Left renal cortex interstitium (tissue), 4 donors: Measurements from ENCODE around the gene MIER3. TPM values are rescaled to one million over a fixed set of nuclear protein-coding genes. Genes with fewer than 3 reads are reported as not detected.

Experiments
- DNase-seq, 4 donors: peaks; one replicate each; pipeline ENCODE4 v3.0.0-alpha.2; 2013; ENCODE audit warnings: low read depth in 4 of 4, low spot score in 2 of 4, missing footprints in 1 of 4
- polyA plus RNA-seq, 4 donors: library from polyadenylated mRNA; unstranded; fragments of 120-200 nt; gene quantifications; one replicate each; pipeline ENCODE4 v1.2.1, GENCODE V29; 2013; ENCODE audit not compliant: insufficient read length in 4 of 4

MIER3 gene
- polyA plus RNA-seq, 4 donors: 34.2 to 39.2 (median 34.8) TPM

- DNase-seq: no peak
Observed at GRCh38 chr5:56962286-56962685, 10.4 kb upstream of the MIER3 start.

GRCh38 chr5:56961746-56962145 is 9.8 kb upstream of the MIER3 start:
- no peak for DNase-seq

GRCh38 chr5:56959326-56959725 is 7.4 kb upstream of the MIER3 start:
- DNase-seq: no peak

DNA sequence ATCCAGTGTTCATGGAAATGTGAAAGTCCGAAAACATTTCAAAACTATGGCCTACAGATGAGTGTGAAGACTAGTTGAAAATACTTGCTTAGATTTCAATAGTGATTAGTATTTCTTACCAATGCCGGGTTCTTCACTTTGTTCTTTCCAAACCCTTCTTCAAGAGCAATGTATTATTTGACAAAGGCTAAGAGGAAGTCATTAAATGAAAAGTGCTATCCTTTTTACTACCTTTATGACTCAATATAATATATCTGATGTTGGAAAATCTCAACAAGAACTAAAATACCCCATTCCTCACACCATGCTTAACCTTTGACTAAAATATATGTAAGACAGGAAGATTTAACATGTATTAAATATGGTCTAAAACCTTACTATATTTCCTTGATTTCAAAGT is 6.7 kb upstream of the MIER3 start:
- DNase-seq: no peak

DNA sequence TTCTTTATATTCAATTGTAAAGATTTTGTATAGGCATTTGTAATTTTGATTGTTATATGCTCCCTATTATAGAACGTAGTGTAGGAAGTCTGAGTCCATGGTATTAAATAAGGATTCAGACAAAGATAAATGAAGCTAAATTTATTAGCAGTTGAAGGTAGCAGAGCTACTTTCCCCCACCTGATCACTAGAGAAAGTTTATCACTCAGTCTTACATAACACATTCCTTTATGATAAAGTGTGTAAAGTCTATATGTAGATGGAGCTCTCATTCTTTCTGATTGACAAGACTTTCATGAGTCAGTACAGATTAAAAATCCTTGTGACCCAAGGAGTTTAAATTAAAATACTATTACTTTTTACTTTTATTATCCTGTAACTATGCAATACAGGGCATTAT is 2.3 kb upstream of the MIER3 start:
- DNase-seq: no peak

DNA sequence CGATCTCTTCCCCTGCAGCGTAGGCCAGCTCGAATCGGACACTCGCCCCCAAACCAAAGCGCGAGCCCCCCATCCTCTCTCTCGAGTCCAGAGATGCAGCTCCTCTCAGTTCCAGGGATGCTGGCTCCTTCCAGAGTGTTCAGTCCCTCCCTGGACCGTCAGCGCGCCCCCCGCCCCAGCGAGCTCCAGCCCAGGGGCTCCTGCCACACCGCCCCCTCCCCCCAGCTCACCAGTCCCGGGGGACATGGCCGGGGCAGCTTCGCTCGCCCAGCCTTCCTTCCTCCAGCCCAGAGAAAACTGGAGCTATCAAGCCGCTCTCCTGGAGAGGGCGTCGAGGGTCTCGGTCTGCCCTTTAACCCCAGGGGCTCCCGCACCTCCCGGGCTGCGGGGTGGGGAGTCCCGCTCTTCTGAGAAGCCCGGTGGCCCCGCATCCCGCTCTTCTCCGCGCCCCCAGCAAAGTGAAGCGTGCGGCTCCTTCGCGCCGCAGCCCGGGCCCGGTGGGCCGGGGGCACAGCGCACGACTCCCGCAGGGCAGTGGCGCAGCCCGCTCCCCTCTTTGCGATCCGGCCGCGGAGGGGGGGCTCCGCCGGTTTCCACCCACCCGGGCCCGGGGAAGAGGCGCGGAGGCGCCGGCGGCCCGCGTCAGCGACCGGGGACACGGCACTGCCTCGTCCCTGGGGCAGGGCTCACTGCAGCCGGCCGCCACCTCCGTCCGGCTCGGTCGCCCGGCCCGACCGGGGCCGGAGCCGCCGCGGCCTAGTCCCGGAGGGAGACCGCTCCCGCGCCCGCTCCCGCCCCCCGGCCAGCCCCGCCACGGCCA is 587 bp downstream of the MIER3 start:
- peak in 3 of 4 donors; percentile 20 to 41 (median 30) for DNase-seq

DNA sequence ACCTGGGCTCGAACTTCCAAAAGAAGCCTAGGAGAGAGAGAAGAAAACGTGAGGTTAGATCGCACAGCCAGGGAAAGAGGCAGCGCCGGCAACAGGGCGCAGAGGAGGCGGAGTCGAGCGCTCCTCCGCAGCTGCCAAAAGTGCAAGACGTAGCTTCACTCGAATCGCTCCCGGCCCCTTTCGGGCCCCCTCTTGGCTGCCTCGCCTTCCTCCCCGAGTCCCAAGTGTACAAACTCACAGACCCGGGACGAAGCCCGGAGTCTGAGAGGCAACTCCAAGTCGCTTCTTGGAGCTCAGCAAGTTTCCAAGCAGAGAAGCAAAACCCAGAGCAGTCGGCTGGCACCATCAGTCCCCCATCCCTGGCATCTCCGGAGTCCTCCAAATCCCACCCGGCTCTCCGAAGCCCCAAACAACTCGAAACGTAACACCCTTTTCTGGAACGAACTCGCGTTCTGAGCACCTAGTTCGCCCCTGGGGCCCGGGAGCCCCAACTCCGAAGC is 1.2 kb downstream of the MIER3 start:
- peak; percentile 39 to 71 (median 58) for DNase-seq

GRCh38 chr5:56947052-56947451 is 4.9 kb downstream of the MIER3 start:
- no peak for DNase-seq

GRCh38 chr5:56941981-56942380 is 9.9 kb downstream of the MIER3 start:
- DNase-seq: no peak

- no peak for DNase-seq
Observed at GRCh38 chr5:56938858-56939257, 13.1 kb downstream of the MIER3 start.

GRCh38 chr5:56934325-56934724 is 17.6 kb downstream of the MIER3 start:
- DNase-seq: no peak

DNA sequence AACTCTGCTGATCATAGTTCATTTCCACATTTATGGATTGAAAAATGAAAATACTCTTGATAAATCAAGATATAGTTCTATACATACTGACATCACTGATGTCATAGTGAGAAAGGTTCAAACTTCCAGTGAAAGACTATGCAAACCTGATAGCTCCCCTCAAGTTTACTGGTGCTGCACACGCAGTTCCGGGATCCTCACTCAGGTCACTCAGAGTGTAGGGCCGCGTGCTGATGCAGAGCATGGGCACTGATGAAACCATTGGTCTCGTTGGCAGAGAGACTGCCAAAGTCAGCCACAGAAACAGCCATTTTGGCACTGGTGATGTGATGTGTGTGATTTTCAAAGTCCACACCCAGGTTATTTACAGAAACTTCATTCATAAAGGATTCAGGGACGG is 29.0 kb downstream of the MIER3 start:
- no peak for DNase-seq

- no peak for DNase-seq
Observed at GRCh38 chr5:56919942-56920662, 31.8 kb downstream of the MIER3 start.

DNA sequence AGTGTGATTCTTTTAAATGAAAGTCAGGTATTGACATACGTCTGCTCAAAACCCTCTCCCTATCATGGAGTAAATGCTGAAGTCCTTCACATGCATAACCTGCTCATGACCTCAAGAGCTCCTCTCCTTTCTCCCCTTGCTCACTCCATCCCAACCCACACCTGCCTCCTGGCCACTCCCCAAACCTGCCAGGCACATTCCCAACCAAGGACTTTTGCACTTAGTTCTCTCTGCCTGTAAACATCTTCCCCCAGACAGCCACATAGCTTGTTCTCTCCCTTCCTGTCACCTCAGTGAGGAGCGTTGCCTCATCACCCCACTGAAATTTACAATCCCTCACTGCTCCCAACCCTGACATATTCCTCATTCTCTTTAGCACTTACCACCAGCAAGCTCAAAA is 33.9 kb downstream of the MIER3 start:
- DNase-seq: no peak

GRCh38 chr5:56917534-56917933 is 34.4 kb downstream of the MIER3 start:
- DNase-seq: no peak

GRCh38 chr5:56914678-56915077 is 37.2 kb downstream of the MIER3 start:
- no peak for DNase-seq

DNA sequence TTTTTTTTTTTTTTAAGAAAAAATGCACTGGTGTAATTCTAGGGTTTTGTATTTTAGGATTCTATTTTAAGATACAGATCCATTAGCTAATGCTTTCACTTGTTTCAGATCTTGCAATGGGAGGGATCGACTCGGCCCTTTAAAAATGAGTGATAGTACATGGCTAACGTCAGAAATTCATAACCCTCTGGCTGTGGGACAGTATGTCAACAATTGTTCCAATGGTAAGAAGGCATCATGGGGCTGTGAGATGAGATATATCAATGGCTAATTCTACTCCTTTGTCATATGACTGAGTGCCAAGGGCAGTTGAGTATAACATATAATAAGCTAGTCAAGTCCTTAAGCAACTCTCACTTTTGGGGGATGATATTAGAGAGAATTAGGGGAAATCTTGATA is 38.2 kb downstream of the MIER3 start:
- DNase-seq: no peak

GRCh38 chr5:56910210-56910965 is 41.5 kb downstream of the MIER3 start:
- DNase-seq: peak in 3 of 4 donors; percentile 15 to 89 (median 24)

- peak; percentile 88 to 96 (median 94) for DNase-seq
Observed at GRCh38 chr5:56909294-56910209, 42.4 kb downstream of the MIER3 start, which contains the start of gene SETD9. TSS of gene SETD9 (plus strand) at chr5:56909596. CDS start at chr5:56909646, 50 bp downstream.

- peak in 1 of 4 donors; percentile 5 for DNase-seq
Observed at GRCh38 chr5:56908942-56909293, 43.0 kb downstream of the MIER3 start.
